Sigmoid colon (tissue), 7 donors: ENCODE data around the gene CBARP. TPM values are rescaled to one million over a fixed set of nuclear protein-coding genes. Genes with fewer than 3 reads are reported as not detected.

ENCODE experiments used
- DNase-seq: peaks from one replicate; pipeline ENCODE4 v3.0.0-alpha.2; 2019
- H3K27ac ChIP-seq, 4 donors: fragments of 200-600 bp; sonication (generic); one replicate each; pipeline ENCODE4 v1.5.1; 2016 to 2019; ENCODE audit warnings: mild to moderate bottlenecking in 1 of 4
- H3K27me3 ChIP-seq, 3 donors: fragments of 200-600 bp; sonication (generic); one replicate each; pipeline ENCODE4 v1.5.1; 2019; ENCODE audit warnings: mild to moderate bottlenecking in 1 of 3
- H3K36me3 ChIP-seq, 4 donors: fragments of 200-600 bp; sonication (generic); one replicate each; pipeline ENCODE4 v1.5.1; 2016 to 2019
- H3K4me1 ChIP-seq, 4 donors: fragments of 200-600 bp; sonication (generic); one replicate each; pipeline ENCODE4 v1.5.1; 2017 to 2019
- H3K4me3 ChIP-seq, 4 donors: fragments of 200-600 bp; sonication (generic); one replicate each; pipeline ENCODE4 v1.5.1; 2017 to 2019; ENCODE audit warnings: mild to moderate bottlenecking in 2 of 4, moderate library complexity in 1 of 4
- H3K9me3 ChIP-seq, 4 donors: fragments of 200-600 bp in 3 of 4; sonication (generic) in 3 of 4; one replicate each; pipeline versions ENCODE4 v1.5.1 to v1.6.1; 2013 to 2019
- EP300 ChIP-seq, 4 donors: sonication (generic); formaldehyde crosslinking; IDR thresholded peaks; one replicate each; pipeline ENCODE4 v1.6.1; 2017; ENCODE audit warnings: antibody characterized with exemption in 4 of 4
- POLR2A ChIP-seq, 2 donors: fragments of 450-650 bp; IDR thresholded peaks; one replicate each; pipeline ENCODE4 v1.6.1; 2016; ENCODE audit warnings: antibody characterized with exemption in 2 of 2, mild to moderate bottlenecking in 2 of 2, moderate library complexity in 2 of 2
- POLR2AphosphoS5 ChIP-seq, 4 donors: sonication (generic); formaldehyde crosslinking; IDR thresholded peaks; one replicate each; pipeline ENCODE4 v1.6.1; 2017; ENCODE audit warnings: antibody characterized with exemption in 4 of 4
- WGBS, 2 donors: extraction: QIAGEN DNeasy Blood & Tissue Kit; methylation state at CpG; one replicate each; pipeline ENCODE4 v1.1.7; 2013; 5-methylcytosine and 5-hydroxymethylcytosine counted together
- intact Hi-C: fragments of 100-400 bp; cut with DNase I; formaldehyde crosslinking; loops from one replicate; pipeline ENCODE4 v1.15.1; 2023
- polyA plus RNA-seq, 3 donors: library from polyadenylated mRNA; stranded (reverse); fragments of 200-250 nt; gene quantifications; one replicate each; pipeline ENCODE4 v1.2.3, GENCODE V29; 2013
- total RNA-seq, 4 donors: library from RNA; depleted of rRNA; stranded (reverse); fragments of >200 nt; gene quantifications; one replicate each; pipeline ENCODE4 v1.1.0, GENCODE V29; 2016
- TF ChIP-seq, protein P1 (sequence below), 4 experiments: fragments of 450-650 bp in 3 of 4; fragments of 200-600 bp in 1 of 4; IDR thresholded peaks; one replicate each; pipeline ENCODE4 v1.5.1; 2016 to 2019; ENCODE audit warnings: antibody characterized with exemption in 4 of 4, mild to moderate bottlenecking in 3 of 4, moderate library complexity in 2 of 4
- donor health status: healthy with polysubstance abuse.
- donor health status: Bipolar disorder and iron deficiency.
- donor health status: healthy.

Gene CBARP
- total and polyA plus RNA-seq, 7 donors, result 0.36 to 0.82 (median 0.59) TPM; not detected in 3

- TF ChIP-seq EP300 (IDR thresholded peaks at IDR 0.05) (no peak), POLR2AphosphoS5 (IDR thresholded peaks at IDR 0.05) (peak in 3 of 4 donors; percentile 66 to 89 (median 82)), POLR2A (IDR thresholded peaks at IDR 0.05) (peak; percentile 29 to 31)
- TF ChIP-seq, protein P1, sequence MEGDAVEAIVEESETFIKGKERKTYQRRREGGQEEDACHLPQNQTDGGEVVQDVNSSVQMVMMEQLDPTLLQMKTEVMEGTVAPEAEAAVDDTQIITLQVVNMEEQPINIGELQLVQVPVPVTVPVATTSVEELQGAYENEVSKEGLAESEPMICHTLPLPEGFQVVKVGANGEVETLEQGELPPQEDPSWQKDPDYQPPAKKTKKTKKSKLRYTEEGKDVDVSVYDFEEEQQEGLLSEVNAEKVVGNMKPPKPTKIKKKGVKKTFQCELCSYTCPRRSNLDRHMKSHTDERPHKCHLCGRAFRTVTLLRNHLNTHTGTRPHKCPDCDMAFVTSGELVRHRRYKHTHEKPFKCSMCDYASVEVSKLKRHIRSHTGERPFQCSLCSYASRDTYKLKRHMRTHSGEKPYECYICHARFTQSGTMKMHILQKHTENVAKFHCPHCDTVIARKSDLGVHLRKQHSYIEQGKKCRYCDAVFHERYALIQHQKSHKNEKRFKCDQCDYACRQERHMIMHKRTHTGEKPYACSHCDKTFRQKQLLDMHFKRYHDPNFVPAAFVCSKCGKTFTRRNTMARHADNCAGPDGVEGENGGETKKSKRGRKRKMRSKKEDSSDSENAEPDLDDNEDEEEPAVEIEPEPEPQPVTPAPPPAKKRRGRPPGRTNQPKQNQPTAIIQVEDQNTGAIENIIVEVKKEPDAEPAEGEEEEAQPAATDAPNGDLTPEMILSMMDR (IDR thresholded peaks at IDR 0.05), result no peak
- DNase-seq, result peak; percentile 88
Observed at GRCh38 chr19:1275976-1276627, 38.3 kb upstream of the CBARP start.

DNA sequence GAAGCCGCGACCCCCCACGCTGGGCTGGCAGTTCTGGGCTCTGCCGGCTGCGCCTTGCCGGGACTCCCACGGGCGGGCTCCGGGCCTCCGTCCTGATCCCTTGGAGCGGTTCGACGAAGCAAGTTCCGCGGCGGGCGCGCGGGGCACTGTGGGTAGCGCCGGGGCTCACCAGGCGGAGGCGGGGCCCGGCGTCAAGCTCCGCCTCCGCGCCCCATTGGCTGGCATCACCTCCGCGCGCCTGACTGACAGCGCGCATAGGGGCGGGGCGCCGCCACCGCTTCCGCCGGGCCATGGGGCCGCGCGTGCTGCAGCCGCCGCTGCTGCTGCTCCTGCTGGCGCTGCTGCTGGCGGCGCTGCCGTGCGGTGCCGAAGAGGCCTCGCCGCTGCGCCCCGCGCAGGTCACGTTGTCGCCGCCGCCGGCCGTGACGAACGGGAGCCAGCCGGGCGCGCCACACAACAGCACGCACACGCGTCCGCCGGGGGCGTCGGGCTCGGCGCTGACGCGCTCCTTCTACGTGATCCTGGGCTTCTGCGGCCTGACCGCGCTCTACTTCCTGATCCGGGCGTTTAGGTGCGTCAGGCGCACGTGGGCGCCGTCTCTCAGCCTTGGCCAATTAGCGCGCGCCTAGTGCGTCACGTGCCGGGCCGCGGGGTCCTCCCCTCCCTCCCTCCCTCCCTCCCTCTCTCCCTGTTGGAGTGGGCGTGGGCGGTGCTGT lies 37.6 kb upstream of the CBARP start, which contains the start of gene FAM174C:
TSS of gene FAM174C (plus strand) at position 271 of the 716 bp plus-strand sequence. CDS start at position 291, 20 bp downstream.
- H3K27me3 ChIP-seq, result no peaks in the 10 kb centered on the region
- DNase-seq, result peak; percentile 98
- peak within 1 kb of the TSS; percentile 94 to 100 (median 97) for H3K27ac ChIP-seq
- peaks cover 42 to 58% (median 47%) of the 10 kb centered on the region in 4 donors for H3K36me3 ChIP-seq
- 1% methylated on average over 98 of the region's 98 CpGs for WGBS, 2 donors
- TF ChIP-seq EP300 (IDR thresholded peaks at IDR 0.05), result peak in 1 of 4 donors; percentile 57
- TF ChIP-seq, protein P1 (IDR thresholded peaks at IDR 0.05), result no peak
- peak; percentile 63 to 84 (median 70) for TF ChIP-seq POLR2AphosphoS5 (IDR thresholded peaks at IDR 0.05)
- peak; percentile 44 to 46 for TF ChIP-seq POLR2A (IDR thresholded peaks at IDR 0.05)
- H3K9me3 ChIP-seq, result no peaks in the 10 kb centered on the region
- intact Hi-C loops, result loop anchor here (5.0 kb wide), 3 partner anchors 82 to 132 kb away; partner anchors contain the start of genes DAZAP1 and NDUFS7
- peaks cover 0 to 62% (median 60%) of the 10 kb centered on the region in 4 donors for H3K4me1 ChIP-seq
- H3K4me3 ChIP-seq, result peak within 1 kb of the TSS; percentile 44 to 64 (median 60)

More at GRCh38 chr19:1275976-1276627, 38.3 kb upstream of the CBARP start:
- H3K4me3 ChIP-seq, result peak overlapping the region; percentile 44 to 64 (median 60)
- 2 to 4% methylated on average over 43 of the region's 43 CpGs for WGBS, 2 donors
- intact Hi-C loops, result loop anchor here (5.0 kb wide), 3 partner anchors 81 to 131 kb away; partner anchors contain the start of genes DAZAP1 and NDUFS7
- H3K36me3 ChIP-seq, result peaks cover 38 to 55% (median 44%) of the 10 kb centered on the region in 4 donors
- no peaks in the 10 kb centered on the region for H3K27me3 ChIP-seq
- no peaks in the 10 kb centered on the region for H3K9me3 ChIP-seq
- H3K27ac ChIP-seq, result peak overlapping the region; percentile 94 to 100 (median 97)
- peaks cover 0 to 56% (median 53%) of the 10 kb centered on the region in 4 donors for H3K4me1 ChIP-seq

- peak overlapping the region; percentile 27 to 64 (median 60) for H3K4me3 ChIP-seq
- H3K9me3 ChIP-seq, result no peaks in the 10 kb centered on the region
- WGBS, 2 donors, result 29 to 39% methylated on average over 44 of the region's 44 CpGs
- peaks cover 42 to 58% (median 47%) of the 10 kb centered on the region in 4 donors for H3K36me3 ChIP-seq
- peaks cover 0 to 65% (median 64%) of the 10 kb centered on the region in 4 donors for H3K4me1 ChIP-seq
- intact Hi-C loops, result loop anchor here (5.0 kb wide), 3 partner anchors 82 to 132 kb away; partner anchors contain the start of genes DAZAP1 and NDUFS7
- H3K27ac ChIP-seq, result peak overlapping the region; percentile 94 to 100 (median 97)
- no peak for TF ChIP-seq POLR2A (IDR thresholded peaks at IDR 0.05)
- no peak for TF ChIP-seq EP300 (IDR thresholded peaks at IDR 0.05)
- TF ChIP-seq POLR2AphosphoS5 (IDR thresholded peaks at IDR 0.05), result no peak
- TF ChIP-seq, protein P1 (IDR thresholded peaks at IDR 0.05), result no peak
- H3K27me3 ChIP-seq, result no peaks in the 10 kb centered on the region
- DNase-seq, result peak; percentile 77
Observed at GRCh38 chr19:1274852-1275259, 37.1 kb upstream of the CBARP start.

DNA sequence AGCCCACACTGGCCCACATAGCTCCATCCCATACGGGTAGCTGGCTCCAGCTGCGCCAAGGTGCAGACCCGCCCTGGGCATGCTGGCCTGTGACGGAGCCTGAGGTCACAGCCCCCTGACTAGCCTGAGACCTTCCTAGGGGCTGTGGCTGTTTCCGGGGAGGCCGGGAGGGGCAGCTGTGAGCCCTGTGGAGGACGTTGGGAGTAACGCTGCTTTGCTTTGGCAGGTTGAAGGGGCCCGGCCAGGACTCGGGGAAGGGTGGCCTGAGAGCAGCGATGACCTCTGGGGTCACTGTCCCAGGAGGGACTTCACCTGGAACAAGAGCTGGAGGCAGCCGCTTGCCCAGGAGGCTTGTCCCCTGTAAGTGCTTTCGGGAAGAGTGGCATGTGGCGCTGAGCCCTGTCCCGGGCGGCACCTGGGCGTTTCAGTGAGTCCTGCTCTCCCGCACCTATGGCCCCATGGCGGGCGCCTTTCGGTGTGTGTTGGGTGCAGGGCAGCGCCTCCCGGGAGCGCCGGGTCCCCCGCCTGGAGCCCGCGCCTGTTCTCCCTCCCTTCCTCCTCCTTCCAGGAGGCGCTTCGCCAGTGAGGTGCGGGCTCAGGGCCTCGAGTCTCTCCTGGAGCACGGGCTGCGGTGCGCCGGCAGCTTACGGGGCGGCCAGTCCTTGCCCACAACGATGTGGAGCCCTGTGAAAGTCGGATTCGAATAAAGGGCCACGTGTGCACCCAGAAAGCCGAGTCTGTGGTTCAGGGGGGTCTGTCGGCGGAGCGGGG lies 36.5 kb upstream of the CBARP start:
- peak overlapping the region; percentile 94 to 100 (median 97) for H3K27ac ChIP-seq
- intact Hi-C loops, result no loop called here
- peak overlapping the region in 3 of 4 donors; percentile 58 to 64 (median 63) for H3K4me3 ChIP-seq
- peaks cover 41 to 56% (median 45%) of the 10 kb centered on the region in 4 donors for H3K36me3 ChIP-seq
- no peaks in the 10 kb centered on the region for H3K27me3 ChIP-seq
- WGBS, 2 donors, result 86% methylated on average over 46 of the region's 46 CpGs
- H3K9me3 ChIP-seq, result no peaks in the 10 kb centered on the region
- H3K4me1 ChIP-seq, result peaks cover 0 to 66% (median 65%) of the 10 kb centered on the region in 4 donors
- no peak for DNase-seq
- no peak for TF ChIP-seq POLR2AphosphoS5 (IDR thresholded peaks at IDR 0.05)
- TF ChIP-seq EP300 (IDR thresholded peaks at IDR 0.05), result no peak
- no peak for TF ChIP-seq POLR2A (IDR thresholded peaks at IDR 0.05)
- TF ChIP-seq, protein P1 (IDR thresholded peaks at IDR 0.05), result no peak
